Activated naive CD4-positive, alpha-beta T cell (primary cell): ENCODE results near the gene SEC22B.
"Not testable (repeated sequence)": the region's sequence is repeated elsewhere in the genome, so short reads cannot be mapped to it uniquely, and the experiment has no call there.

ENCODE experiments used
- DNase-seq, 4 experiments: peaks; one replicate each; lab custom pipeline; 2025; lab: John Stamatoyannopoulos, UW

Gene SEC22B

GRCh38 chr1:120116094-120116493 lies 60.2 kb downstream of the SEC22B start:
- not testable (repeated sequence) for DNase-seq

GRCh38 chr1:120113134-120113533 lies 63.2 kb downstream of the SEC22B start:
- DNase-seq, result not testable (repeated sequence)

GRCh38 chr1:120112212-120112611 lies 64.1 kb downstream of the SEC22B start:
- DNase-seq, result not testable (repeated sequence)

GRCh38 chr1:120111771-120112170 lies 64.5 kb downstream of the SEC22B start:
- not testable (repeated sequence) for DNase-seq

GRCh38 chr1:120111008-120111407 lies 65.3 kb downstream of the SEC22B start:
- DNase-seq, result not testable (repeated sequence)

GRCh38 chr1:120109656-120110055 lies 66.7 kb downstream of the SEC22B start:
- not testable (repeated sequence) for DNase-seq

GRCh38 chr1:120109180-120109579 lies 67.1 kb downstream of the SEC22B start:
- not testable (repeated sequence) for DNase-seq

- not testable (repeated sequence) for DNase-seq
Observed at GRCh38 chr1:120105288-120105687, 71.0 kb downstream of the SEC22B start.

GRCh38 chr1:120103768-120104167 lies 72.6 kb downstream of the SEC22B start:
- not testable (repeated sequence) for DNase-seq

- DNase-seq, result not testable (repeated sequence)
Observed at GRCh38 chr1:120101593-120101992, 74.7 kb downstream of the SEC22B start.
